ENCODE data around the gene DTNA.
"Not testable (repeated sequence)": the region's sequence is repeated elsewhere in the genome, so short reads cannot be mapped to it uniquely, and the experiment has no call there.

DTNA gene

GRCh38 chr18:34709750-34710441 lies at the start of gene DTNA:
Gene DTNA (plus strand): TSS chr18:34710298. CDS start chr18:34755977, 45,679 bp downstream.
- no peak for DNase-seq

GRCh38 chr18:34660572-34660971 lies 49.5 kb upstream of the DTNA start:
- DNase-seq: no peak

- no peak for DNase-seq
Observed at GRCh38 chr18:34661464-34662087, 48.5 kb upstream of the DTNA start.

GRCh38 chr18:34676816-34677574 lies 33.1 kb upstream of the DTNA start:
- no peak for DNase-seq

- DNase-seq: not testable (repeated sequence)
Observed at GRCh38 chr18:34689750-34690149, 20.3 kb upstream of the DTNA start.

- no peak for DNase-seq
Observed at GRCh38 chr18:34691614-34692013, 18.5 kb upstream of the DTNA start.

- no peak for DNase-seq
Observed at GRCh38 chr18:34694591-34695165, 15.4 kb upstream of the DTNA start.

GRCh38 chr18:34695310-34695709 lies 14.8 kb upstream of the DTNA start:
- no peak for DNase-seq

- no peak for DNase-seq
Observed at GRCh38 chr18:34696671-34697070, 13.4 kb upstream of the DTNA start.

- DNase-seq: no peak
Observed at GRCh38 chr18:34697233-34697632, 12.9 kb upstream of the DTNA start.

- no peak for DNase-seq
Observed at GRCh38 chr18:34697891-34698290, 12.2 kb upstream of the DTNA start.

GRCh38 chr18:34701911-34702310 lies 8.2 kb upstream of the DTNA start:
- no peak for DNase-seq

- no peak for DNase-seq
Observed at GRCh38 chr18:34702814-34703213, 7.3 kb upstream of the DTNA start.

- DNase-seq: no peak
Observed at GRCh38 chr18:34704074-34704473, 6.0 kb upstream of the DTNA start.

- no peak for DNase-seq
Observed at GRCh38 chr18:34704823-34705222, 5.3 kb upstream of the DTNA start.

- DNase-seq: no peak
Observed at GRCh38 chr18:34707670-34708069, 2.4 kb upstream of the DTNA start.

- no peak for DNase-seq
Observed at GRCh38 chr18:34709104-34709503, 994 bp upstream of the DTNA start.

- no peak for DNase-seq
Observed at GRCh38 chr18:34710458-34710914, 388 bp downstream of the DTNA start.

- no peak for DNase-seq
Observed at GRCh38 chr18:34710934-34711333, 836 bp downstream of the DTNA start.

GRCh38 chr18:34716111-34716510 lies 6.0 kb downstream of the DTNA start:
- DNase-seq: not testable (repeated sequence)

GRCh38 chr18:34718610-34719009 lies 8.5 kb downstream of the DTNA start:
- no peak for DNase-seq

- DNase-seq: no peak
Observed at GRCh38 chr18:34720220-34720619, 10.1 kb downstream of the DTNA start.

GRCh38 chr18:34723143-34723542 lies 13.0 kb downstream of the DTNA start:
- DNase-seq: no peak

GRCh38 chr18:34725737-34726136 lies 15.6 kb downstream of the DTNA start:
- DNase-seq: not testable (repeated sequence)

Measured in SIG-M5 (cell line).